ENCODE measurements around the gene ITGA11.

GRCh38 chr15:68364660-68365035 lies 67.3 kb downstream of the ITGA11 start:
- no peak for TF ChIP-seq CTCF (IDR thresholded peaks at IDR 0.05)
- no peak for TF ChIP-seq POLR2A (IDR thresholded peaks at IDR 0.05)
